HepG2 (cell line): ENCODE results near the gene ELAVL3. TPM values are rescaled to one million over a fixed set of nuclear protein-coding genes. Genes with fewer than 3 reads are reported as not detected.

Experiments used
- BRD4 ChIP-seq: sonication (generic); formaldehyde crosslinking; IDR thresholded peaks from 2 replicates; pipeline ENCODE4 v1.4.0; 2020; ENCODE audit warnings: missing genetic modification reagents
- GPBP1L1 ChIP-seq: sonication (generic); formaldehyde crosslinking; IDR thresholded peaks from 2 replicates; pipeline ENCODE4 v1.5.0; 2020; ENCODE audit warnings: mild to moderate bottlenecking, missing genetic modification reagents
- HCFC1 ChIP-seq: fragments of 150-350 bp; IDR thresholded peaks from 2 replicates; pipeline ENCODE4 v1.6.1; 2014; ENCODE audit warnings: low read depth, low read length
- HMG20A ChIP-seq: IDR thresholded peaks from 2 replicates; pipeline ENCODE4 v1.6.1; 2016; ENCODE audit warnings: borderline replicate concordance
- HNF1A ChIP-seq, 2 experiments: sonication (generic) in 1 of 2; formaldehyde crosslinking in 1 of 2; IDR thresholded peaks; 2 replicates each; pipeline versions ENCODE4 v1.4.0 to v1.6.1; 2016 to 2020; ENCODE audit warnings: borderline replicate concordance in 1 of 2, low read depth in 1 of 2, mild to moderate bottlenecking in 1 of 2, missing genetic modification reagents in 1 of 2
- KDM3A ChIP-seq: IDR thresholded peaks from 2 replicates; pipeline ENCODE4 v1.6.1; 2018; ENCODE audit warnings: low read depth, missing compliant biosample characterization
- MATR3 ChIP-seq: sonication (generic); formaldehyde crosslinking; IDR thresholded peaks from 2 replicates; pipeline ENCODE4 v1.4.0; 2020; ENCODE audit warnings: missing genetic modification reagents
- NCOA5 ChIP-seq: sonication (generic); formaldehyde crosslinking; IDR thresholded peaks from 2 replicates; pipeline ENCODE4 v1.4.0; 2020; ENCODE audit warnings: missing genetic modification reagents
- PCBP1 ChIP-seq: fragments of 200-400 bp; formaldehyde crosslinking; IDR thresholded peaks from 2 replicates; pipeline ENCODE4 v1.6.1; 2017; ENCODE audit warnings: mild to moderate bottlenecking, low read depth, low read length, borderline replicate concordance
- POLR2AphosphoS2 ChIP-seq: IDR thresholded peaks from 2 replicates; pipeline ENCODE4 v1.6.1; 2011; ENCODE audit warnings: low read depth, low read length, improper control_type of control experiment
- SNAI1 ChIP-seq: sonication (generic); formaldehyde crosslinking; IDR thresholded peaks from 2 replicates; pipeline ENCODE4 v1.5.0; 2020; ENCODE audit warnings: mild to moderate bottlenecking, missing genetic modification reagents, borderline replicate concordance
- SP5 ChIP-seq: IDR thresholded peaks from 2 replicates; pipeline ENCODE4 v1.6.1; 2016; ENCODE audit warnings: low read depth, borderline replicate concordance
- TRIM22 ChIP-seq: fragments of 450-650 bp; IDR thresholded peaks from 2 replicates; pipeline ENCODE4 v1.6.1; 2017
- ZBTB25 ChIP-seq: IDR thresholded peaks from 2 replicates; pipeline ENCODE4 v1.6.1; 2018; ENCODE audit warnings: missing genetic modification reagents
- ZNF430 ChIP-seq: sonication (generic); formaldehyde crosslinking; IDR thresholded peaks from 2 replicates; pipeline ENCODE4 v1.9.0; 2021; ENCODE audit warnings: mild to moderate bottlenecking, missing genetic modification reagents
- ZNF577 ChIP-seq: sonication (generic); formaldehyde crosslinking; IDR thresholded peaks from 2 replicates; pipeline ENCODE4 v1.4.0; 2020; ENCODE audit warnings: mild to moderate bottlenecking, low read depth, missing genetic modification reagents, borderline replicate concordance
- ZSCAN22 ChIP-seq: sonication (generic); formaldehyde crosslinking; IDR thresholded peaks from 2 replicates; pipeline ENCODE4 v1.4.0; 2020; ENCODE audit warnings: mild to moderate bottlenecking, missing genetic modification reagents
- ZXDC ChIP-seq: sonication (generic); formaldehyde crosslinking; IDR thresholded peaks from 2 replicates; pipeline ENCODE4 v1.5.0; 2020; ENCODE audit warnings: mild to moderate bottlenecking, missing genetic modification reagents
- polyA plus RNA-seq, 8 experiments: library from polyadenylated mRNA; depleted of rRNA in 3 of 8; stranded (reverse) in 7 of 8; unstranded in 1 of 8; fragments of >200 nt; fragmentation: Illumina TruSeq in 4 of 8; extraction: Trizol in 4 of 8; gene quantifications; 2 replicates each; pipeline versions ENCODE4 v1.2.1 to v1.2.3, GENCODE V29; 2011 to 2016; ENCODE audit warnings: low read depth in 4 of 8, missing spikeins in 1 of 8, mixed read lengths in 1 of 8; ENCODE audit not compliant: insufficient read depth in 1 of 8
- total RNA-seq, 5 experiments: library from RNA; depleted of rRNA; stranded (reverse); fragments of >200 nt; fragmentation: Illumina TruSeq; extraction: Trizol; gene quantifications; 2 replicates each; pipeline ENCODE4 v1.2.3, GENCODE V29; 2016; ENCODE audit warnings: low read depth in 1 of 5

ELAVL3 gene
- total and polyA plus RNA-seq, 2 of the 13 experiments (the other 11 are each of a cell fraction or from before 2014, with no cell fraction given): 0.03 TPM; not detected in 1

- no peak for TF ChIP-seq POLR2AphosphoS2
- no peak for TF ChIP-seq KDM3A
- no peak for TF ChIP-seq HMG20A
- no peak for TF ChIP-seq GPBP1L1 (CRISPR knock-in tag)
- no peak for TF ChIP-seq ZNF430 (CRISPR knock-in tag)
- no peak for TF ChIP-seq ZSCAN22 (CRISPR knock-in tag)
- no peak for TF ChIP-seq TRIM22
- no peak for TF ChIP-seq HCFC1
- no peak for TF ChIP-seq ZNF577 (CRISPR knock-in tag)
- no peak for TF ChIP-seq PCBP1
- no peak for TF ChIP-seq SP5 (CRISPR knock-in tag)
- TF ChIP-seq SNAI1 (CRISPR knock-in tag): no peak
- TF ChIP-seq ZBTB25 (CRISPR knock-in tag): no peak
- no peak for TF ChIP-seq ZXDC (CRISPR knock-in tag)
- no peak for TF ChIP-seq BRD4
- TF ChIP-seq HNF1A (IDR thresholded peaks at IDR 0.05; ENCODE audit: low read depth): no peak
- TF ChIP-seq HNF1A (CRISPR knock-in tag; IDR thresholded peaks at IDR 0.05; ENCODE audit: borderline replicate concordance): no peak
- no peak for TF ChIP-seq NCOA5
- TF ChIP-seq MATR3 (CRISPR knock-in tag): no peak
Observed at GRCh38 chr19:11435833-11436313, 45.0 kb downstream of the ELAVL3 start (continued).
